ENCODE data around the gene TRIM69.

The TRIM69 gene

GRCh38 chr15:44811337-44811736, 75.0 kb downstream of the TRIM69 start:
- no peak for DNase-seq

GRCh38 chr15:44812029-44812517, 75.7 kb downstream of the TRIM69 start:
- DNase-seq, result no peak

- DNase-seq, result no peak
Measured at GRCh38 chr15:44813231-44813630, 76.9 kb downstream of the TRIM69 start.
